ENCODE results near the gene MUSTN1.

The MUSTN1 gene

GRCh38 chr3:52787672-52788625, 46.9 kb downstream of the MUSTN1 start:
- DNase-seq (ENCODE audit: low read depth in 2 of 3, low spot score in 2 of 3), result no peak

GRCh38 chr3:52787246-52787645, 47.6 kb downstream of the MUSTN1 start:
- no peak for DNase-seq (ENCODE audit: low read depth in 2 of 3, low spot score in 2 of 3)

- DNase-seq (ENCODE audit: low read depth in 2 of 3, low spot score in 2 of 3), result no peak
Observed at GRCh38 chr3:52786330-52787215, 48.2 kb downstream of the MUSTN1 start.

- no peak for DNase-seq (ENCODE audit: low read depth in 2 of 3, low spot score in 2 of 3)
Observed at GRCh38 chr3:52784931-52785590, 49.8 kb downstream of the MUSTN1 start.

- no peak for DNase-seq (ENCODE audit: low read depth in 2 of 3, low spot score in 2 of 3)
Observed at GRCh38 chr3:52784021-52784621, 50.7 kb downstream of the MUSTN1 start.

GRCh38 chr3:52783211-52783555, 51.6 kb downstream of the MUSTN1 start:
- no peak for DNase-seq (ENCODE audit: low read depth in 2 of 3, low spot score in 2 of 3)
